NB4 (cell line): ENCODE data around the gene RAB26.
"Not testable (repeated sequence)": the region's sequence is repeated elsewhere in the genome, so short reads cannot be mapped to it uniquely, and the experiment has no call there.

Experiments used
- MYC ChIP-seq: IDR thresholded peaks from 2 replicates; pipeline ENCODE4 v1.6.1; 2011; ENCODE audit warnings: low read depth, low read length
- POLR2A ChIP-seq: IDR thresholded peaks from 2 replicates; pipeline ENCODE4 v1.6.1; 2011; ENCODE audit warnings: mild to moderate bottlenecking; ENCODE audit not compliant: insufficient read length; ENCODE audit errors: extremely low read depth
- TF ChIP-seq, protein P1 (sequence below): IDR thresholded peaks from one replicate; pipeline ENCODE4 v1.5.1; 2012; ENCODE audit warnings: low read depth, low read length

DNA sequence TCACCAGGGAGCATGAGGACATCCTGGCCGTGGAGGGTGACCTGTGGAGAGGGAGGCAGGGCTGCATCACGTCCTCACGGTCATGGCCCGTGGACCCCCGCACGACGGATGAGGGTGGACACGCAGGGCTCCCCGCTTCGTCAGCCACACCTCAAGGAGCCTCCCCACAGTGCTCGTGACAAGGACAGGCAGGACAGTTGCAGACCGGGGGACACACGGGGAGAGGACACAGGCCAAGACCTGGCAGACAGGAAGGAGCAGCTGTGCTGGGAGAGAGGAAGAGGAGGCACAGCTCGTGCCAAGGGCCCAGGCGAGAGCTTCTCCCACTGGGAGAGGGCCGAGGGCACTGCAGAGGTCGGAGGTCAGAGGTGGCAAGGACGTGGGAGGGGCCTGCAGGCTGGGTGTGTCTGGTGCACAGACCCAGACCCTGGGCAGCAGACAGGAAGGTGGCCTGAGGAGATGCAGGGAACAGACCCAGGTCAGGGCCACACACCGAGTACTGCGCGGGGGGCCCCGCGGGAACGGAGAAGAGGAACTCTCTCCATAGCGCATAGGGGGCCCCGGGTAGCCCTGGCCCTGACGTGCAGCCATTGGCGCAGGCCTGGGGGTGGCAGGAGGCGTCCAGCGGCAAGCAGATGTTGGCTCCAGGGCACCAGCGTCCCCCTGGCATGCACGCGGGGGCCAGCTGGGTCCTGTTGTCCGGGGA, 33.4 kb upstream of the RAB26 start:
- TF ChIP-seq, protein P1, sequence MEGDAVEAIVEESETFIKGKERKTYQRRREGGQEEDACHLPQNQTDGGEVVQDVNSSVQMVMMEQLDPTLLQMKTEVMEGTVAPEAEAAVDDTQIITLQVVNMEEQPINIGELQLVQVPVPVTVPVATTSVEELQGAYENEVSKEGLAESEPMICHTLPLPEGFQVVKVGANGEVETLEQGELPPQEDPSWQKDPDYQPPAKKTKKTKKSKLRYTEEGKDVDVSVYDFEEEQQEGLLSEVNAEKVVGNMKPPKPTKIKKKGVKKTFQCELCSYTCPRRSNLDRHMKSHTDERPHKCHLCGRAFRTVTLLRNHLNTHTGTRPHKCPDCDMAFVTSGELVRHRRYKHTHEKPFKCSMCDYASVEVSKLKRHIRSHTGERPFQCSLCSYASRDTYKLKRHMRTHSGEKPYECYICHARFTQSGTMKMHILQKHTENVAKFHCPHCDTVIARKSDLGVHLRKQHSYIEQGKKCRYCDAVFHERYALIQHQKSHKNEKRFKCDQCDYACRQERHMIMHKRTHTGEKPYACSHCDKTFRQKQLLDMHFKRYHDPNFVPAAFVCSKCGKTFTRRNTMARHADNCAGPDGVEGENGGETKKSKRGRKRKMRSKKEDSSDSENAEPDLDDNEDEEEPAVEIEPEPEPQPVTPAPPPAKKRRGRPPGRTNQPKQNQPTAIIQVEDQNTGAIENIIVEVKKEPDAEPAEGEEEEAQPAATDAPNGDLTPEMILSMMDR, result not testable (repeated sequence)
- not testable (repeated sequence) for TF ChIP-seq POLR2A, MYC
